Dedifferentiated amniotic fluid mesenchymal stem cell (primary cell): ENCODE measurements around the gene NTNG1.

Experiments
- DNase-seq: peaks from one replicate; pipeline ENCODE4 v3.0.0-alpha.2; 2016; ENCODE audit errors: extremely low spot score

Gene NTNG1

DNA sequence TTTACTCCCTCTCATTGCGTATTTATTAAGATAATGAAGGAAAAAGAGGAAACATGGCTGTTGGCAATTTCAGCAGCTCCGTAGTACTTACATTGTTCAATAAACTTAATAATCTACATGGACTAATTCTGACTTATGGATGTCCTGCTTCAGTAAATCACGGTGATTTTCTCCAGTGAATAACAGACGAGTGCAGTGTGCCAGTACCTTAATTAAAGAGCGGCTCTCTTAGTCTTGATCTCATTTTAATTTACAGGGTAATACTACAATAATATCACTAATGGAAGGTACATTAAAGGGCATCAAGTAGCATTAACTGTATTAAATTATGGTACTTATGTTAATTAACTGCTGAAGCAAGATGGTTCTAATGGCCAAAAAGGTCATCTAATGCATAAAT, 187.2 kb downstream of the NTNG1 start:
- no peak for DNase-seq

GRCh38 chr1:107339775-107340174, 198.9 kb downstream of the NTNG1 start:
- DNase-seq: no peak

- no peak for DNase-seq
These were observed 201.5 kb downstream of the NTNG1 start for GRCh38 chr1:107342316-107342715.

DNA sequence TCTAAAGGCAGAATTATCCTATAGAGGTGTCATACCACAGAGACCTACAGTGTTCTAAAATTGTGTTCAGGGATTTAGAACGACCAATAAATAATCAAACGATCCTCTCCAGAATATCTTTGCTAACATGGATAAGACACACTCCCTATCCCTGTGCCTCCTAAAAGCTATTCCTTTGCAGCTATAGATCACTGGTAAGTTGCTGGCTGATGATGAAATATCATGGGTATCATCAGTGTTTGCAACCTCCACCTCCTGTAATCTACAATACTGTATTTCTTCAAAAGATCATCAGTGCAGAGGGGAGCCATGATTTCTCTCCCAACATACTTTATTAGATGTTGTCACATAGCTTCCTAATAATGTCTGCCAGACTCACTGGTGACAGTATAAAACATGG, 201.9 kb downstream of the NTNG1 start:
- no peak for DNase-seq

GRCh38 chr1:107343601-107344000, 202.8 kb downstream of the NTNG1 start:
- DNase-seq: no peak

DNA sequence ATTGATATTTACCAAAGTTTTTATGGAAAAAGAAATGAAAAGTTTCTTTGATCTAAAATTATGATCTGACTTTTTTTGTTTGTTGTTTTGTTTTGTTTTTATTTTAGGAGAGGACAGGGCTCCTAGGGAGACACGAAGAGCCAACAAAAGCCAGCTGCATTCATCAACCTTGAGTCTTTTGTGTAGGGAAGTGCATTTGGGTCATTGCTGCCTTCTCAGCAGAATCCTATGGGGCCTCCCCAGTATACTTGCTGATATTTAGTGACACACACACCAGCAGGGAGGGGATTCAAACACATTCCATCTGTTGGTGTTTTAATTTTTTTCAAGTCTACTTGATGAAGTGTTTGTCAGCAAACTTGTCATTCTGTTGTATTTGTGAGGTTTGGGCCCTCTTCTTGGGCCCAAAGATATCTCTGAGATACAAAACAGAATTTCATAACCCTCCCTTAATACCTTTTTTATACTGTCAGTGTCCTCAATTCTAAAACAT, 203.5 kb downstream of the NTNG1 start:
- no peak for DNase-seq

DNA sequence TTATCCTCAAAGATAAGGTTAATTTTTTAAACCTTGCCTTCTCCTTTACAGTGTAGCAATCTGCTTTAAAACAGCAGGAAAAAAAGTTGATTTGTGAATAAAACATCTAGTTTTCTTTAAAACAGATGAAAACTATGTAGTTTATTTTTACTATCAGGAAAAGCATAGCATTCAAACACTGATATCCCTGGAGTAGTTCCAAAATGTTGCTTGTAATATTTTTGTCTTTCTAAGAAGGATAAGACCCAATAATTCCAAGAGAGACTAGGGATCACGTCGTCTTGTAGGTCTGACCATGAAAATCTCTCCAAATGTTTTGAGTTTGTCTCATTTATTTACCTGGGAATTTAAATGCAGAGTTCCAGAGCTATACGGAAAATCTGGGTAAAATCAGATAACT, 204.0 kb downstream of the NTNG1 start:
- no peak for DNase-seq

DNA sequence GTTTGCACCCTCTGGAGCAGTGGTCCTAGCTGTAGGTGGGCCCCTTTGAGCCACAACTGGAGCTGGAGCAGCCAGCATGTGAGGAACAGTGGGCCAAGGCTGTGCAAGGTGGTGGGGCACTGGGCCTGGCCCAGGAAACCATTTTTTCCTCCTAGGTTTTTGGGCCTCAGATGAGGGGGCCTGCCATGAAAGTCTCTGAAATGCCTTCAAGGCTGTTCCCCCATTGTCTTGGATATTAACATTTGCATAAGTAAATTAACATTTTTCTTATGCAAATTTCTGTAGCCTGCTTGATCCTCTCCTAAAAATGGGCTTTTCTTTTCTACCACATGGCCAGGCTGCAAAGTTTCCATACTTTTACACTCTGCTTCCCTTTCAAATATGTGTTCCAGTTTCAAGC, 212.0 kb downstream of the NTNG1 start:
- DNase-seq: no peak

GRCh38 chr1:107357376-107357775, 216.5 kb downstream of the NTNG1 start:
- DNase-seq: peak; percentile 55

DNA sequence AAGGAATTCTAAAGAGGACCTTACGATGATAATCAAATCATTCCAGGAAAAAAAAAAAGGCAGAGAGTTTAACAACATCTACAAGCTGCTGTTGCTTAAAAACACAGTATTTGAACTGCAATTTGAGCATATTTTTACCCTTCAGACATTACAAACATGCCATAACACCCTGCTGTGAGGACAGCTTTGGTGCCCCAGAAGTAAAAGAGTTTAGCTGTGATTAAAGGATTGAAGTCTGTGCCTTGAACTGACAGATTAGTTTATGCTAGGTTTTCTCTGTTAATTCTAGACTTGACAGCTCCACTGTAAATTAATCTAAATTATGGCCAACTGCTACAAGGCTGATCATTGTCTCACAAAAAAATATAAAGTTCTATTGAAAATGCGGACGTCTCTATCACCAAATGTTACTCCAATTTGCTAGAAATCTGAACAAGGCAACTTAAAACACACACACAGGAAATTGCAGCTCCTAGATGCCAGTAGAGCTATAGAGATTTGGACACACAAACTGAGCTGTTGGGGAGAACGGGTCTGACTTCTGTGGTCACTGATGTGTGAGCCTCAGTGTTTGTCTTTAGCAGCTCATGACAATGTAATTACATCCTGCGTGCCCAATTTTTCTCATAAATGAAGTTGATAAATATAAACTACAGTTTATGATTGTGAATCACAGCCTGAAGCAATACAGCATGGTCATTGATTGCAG, 217.9 kb downstream of the NTNG1 start:
- DNase-seq: no peak

- DNase-seq: no peak
These were observed 218.8 kb downstream of the NTNG1 start for GRCh38 chr1:107359472-107360241.

DNA sequence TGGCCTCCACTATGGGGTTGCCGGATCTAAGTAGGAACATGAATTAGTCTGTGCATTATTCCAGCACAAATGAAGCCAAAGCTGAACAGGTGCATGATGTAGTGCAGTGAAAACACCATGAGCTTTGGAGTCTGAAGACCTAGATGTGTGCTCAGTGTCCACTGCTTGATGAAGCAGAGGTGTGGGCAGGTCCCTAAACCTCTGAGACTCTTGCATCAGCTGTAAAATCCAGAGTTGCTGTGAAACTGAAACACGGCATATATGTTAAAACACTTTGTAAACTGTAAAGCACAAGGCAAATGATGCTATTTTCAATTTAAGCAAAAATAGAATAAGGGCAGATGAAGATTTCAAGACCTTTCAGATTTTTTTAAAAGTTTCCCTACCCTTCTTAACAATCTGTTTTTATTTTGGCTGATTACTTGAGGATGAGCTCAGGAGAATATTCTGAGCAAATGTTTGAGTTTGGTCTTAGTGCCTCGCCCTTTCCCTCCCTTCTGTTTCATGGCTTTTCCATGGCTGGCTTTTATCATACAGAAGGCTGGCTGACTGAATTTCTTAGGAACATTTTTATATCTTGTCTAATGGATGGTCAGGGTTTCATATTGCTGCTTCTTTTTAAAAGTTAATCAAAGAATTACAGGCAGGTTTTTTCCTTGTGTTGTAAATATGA, 221.8 kb downstream of the NTNG1 start:
- DNase-seq: no peak

- DNase-seq: no peak
These were observed 222.3 kb downstream of the NTNG1 start for GRCh38 chr1:107363154-107363553.

DNA sequence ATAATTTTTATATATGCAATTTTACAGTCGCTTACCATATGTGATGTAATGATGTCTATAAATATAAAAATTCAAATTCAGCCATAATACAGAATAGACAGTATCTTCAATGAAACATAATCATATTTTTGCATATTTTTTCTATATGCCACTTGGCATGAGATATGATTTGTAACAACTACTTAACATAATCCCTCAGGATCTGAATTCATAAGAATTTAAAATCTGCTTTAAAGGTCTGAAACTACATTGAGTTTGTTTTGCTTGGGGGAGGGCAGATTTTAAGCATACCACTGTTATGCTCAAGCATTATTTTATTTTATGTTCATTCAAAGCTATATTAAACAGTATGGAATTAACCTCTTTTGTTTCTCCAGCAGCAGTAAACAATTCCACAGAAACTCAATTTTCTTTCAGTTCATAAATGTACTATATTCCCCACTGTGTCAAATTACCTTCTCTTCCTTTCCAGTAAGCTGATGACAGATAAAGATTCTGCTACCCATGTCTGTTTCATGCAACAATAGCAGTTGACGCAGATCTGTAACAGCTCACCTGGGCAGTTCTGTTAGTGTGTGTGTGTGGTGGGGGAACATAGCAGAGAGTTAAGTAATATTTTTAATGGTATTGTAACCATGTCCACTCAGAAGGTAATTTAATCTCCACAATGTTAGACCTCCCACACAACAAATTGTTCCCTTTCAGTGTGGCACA, 224.8 kb downstream of the NTNG1 start:
- no peak for DNase-seq

DNA sequence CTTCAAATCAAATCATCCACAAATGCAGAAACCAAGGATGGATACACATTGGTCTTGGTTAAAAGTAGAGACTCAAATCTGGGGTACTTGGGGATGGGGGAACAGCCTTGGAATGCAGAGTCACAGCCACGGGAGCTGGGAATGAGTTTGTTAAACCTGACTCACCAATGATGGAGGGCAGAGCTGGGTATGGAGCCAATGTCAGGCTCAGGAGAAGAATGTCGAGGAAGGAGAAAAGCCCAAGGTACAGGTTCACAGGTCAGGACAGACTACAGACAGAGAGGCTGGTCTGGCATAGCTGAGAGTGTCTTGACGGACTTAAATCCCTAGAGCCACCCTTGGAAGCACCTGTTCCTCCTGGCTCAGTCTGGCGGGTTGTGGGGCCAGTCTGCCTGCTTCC, 237.6 kb downstream of the NTNG1 start:
- no peak for DNase-seq

- no peak for DNase-seq
These were observed 238.0 kb downstream of the NTNG1 start for GRCh38 chr1:107378866-107379265.

DNA sequence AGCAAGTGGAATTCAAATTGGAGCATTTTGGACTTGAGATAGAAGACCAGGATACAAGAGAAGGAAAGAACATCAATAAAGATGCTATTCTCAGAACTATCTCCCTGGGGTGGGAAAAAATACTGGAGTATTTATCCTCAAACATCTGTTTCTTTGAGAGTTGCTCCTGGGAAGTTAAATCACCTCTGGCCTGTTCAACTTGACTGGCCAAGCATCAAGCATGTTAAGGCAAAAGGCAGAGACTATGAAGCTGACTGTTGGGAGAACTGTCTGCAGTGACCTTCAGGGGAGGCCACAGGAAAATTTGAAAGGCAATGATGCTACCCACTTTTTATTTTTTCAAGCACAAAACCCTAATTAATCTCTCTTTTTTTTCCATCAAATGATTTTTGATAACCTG, 239.0 kb downstream of the NTNG1 start:
- no peak for DNase-seq

DNA sequence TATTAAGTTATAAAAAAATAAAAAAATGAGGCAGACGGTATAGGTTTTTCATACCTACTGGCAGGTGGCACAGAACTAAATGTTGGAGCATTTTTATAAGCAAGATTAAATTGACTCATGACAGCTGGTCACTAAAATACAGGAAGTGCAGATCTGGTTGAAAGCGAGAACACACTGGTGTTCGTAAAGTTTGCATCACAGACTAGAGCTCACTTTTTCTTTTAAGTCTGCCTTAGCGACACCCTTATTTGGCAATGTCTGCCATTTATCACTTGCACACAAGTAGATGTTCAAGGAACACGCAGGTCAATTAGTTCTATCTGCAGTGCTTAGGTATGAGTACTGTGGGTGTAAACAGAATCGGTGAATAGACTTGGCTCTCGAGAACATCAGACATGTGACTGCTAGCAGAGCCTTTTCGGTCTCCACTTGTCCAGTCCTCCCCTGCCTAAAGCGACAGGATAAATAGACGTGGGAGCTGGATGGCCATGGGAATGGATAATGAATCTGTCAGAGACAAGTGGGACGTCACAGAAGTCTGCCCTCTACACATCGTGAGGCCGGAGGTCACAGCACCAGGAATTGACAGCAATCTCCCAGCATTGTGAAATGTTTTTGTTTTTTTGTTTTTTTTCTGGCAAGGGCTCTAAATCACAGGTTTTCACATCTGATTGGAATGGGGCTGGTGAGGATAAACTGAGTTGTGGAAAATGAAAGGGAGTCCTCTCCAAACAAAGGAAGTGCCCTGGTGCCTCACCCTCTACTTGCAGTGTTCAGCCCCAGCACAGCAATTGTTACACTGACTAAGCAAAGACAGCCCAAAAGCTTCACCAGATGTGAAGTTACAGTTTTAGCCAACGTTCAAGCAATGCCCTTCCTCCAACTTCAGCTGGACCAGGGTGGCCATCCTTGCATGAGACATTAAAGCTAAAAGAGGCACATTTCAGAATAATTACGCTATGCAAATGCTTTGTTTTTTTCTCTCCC, 248.9 kb downstream of the NTNG1 start:
- no peak for DNase-seq

GRCh38 chr1:107394301-107394700, 253.5 kb downstream of the NTNG1 start:
- no peak for DNase-seq

DNA sequence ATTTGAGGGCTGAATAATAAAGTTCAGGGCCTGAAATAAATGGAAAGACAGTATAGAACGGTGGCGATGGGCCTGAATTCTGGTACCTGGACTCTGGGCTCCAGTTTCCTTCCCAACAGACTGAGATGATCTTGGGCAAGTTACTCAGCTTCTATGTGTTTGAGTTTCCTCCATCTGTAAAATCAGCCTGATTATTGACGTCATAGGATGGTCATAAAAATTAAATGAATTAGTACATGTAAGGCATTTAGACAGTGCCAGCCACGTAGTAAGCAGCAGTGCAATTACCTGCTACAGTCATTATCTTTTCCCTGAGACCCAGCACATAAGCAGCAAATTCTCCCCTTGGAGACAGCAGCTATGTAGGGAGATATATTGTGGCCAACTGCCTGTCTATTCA, 260.9 kb downstream of the NTNG1 start:
- no peak for DNase-seq

GRCh38 chr1:107404756-107405155, 263.9 kb downstream of the NTNG1 start:
- peak; percentile 15 for DNase-seq
